ENCODE results near the gene ESYT2. TPM values are rescaled to one million over a fixed set of nuclear protein-coding genes. Genes with fewer than 3 reads are reported as not detected.

ESYT2 gene
- total RNA-seq, 1 experiment from 2014 or later = 39.0 TPM

DNA sequence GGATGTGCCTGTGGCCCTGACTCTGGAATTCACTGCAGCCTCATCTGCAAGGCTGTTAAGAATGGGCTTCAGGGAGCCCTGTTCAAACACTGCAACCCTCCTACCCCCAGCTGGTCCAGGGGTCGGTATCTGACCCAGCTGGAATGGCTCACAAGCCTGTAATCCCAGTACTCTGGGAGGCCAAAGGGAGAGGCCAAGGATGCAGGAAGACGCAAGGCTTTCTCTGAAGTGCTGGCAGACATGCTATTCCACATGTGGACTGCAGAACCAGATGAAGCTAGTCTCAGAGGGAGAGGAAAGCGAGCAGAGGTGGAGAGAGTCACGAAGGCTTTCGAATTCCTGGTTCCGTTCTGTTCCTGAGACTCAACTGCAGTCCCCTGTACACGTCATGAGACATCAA, 45.0 kb downstream of the ESYT2 start:
- H3K4ac ChIP-seq (ENCODE audit: low read depth, low read length) = no peak overlapping the region
- H4K8ac ChIP-seq (replicated peaks; ENCODE audit: insufficient read length, low read depth, low read length) = no peak overlapping the region
- DNase-seq = no peak
- H3K4me2 ChIP-seq (ENCODE audit: insufficient read depth, insufficient read length, low read length) = no peak overlapping the region
- peaks cover 3 to 25% (median 10%) of the 10 kb centered on the region in 3 experiments; a peak in 6 of 7 replicates for H3K36me3 Mint-ChIP-seq (ENCODE audit: insufficient read depth in 1 of 3, low read depth in 3 of 3)
- no peak overlapping the region for H3K14ac ChIP-seq (ENCODE audit: insufficient read depth, low read length)
- H4K5ac ChIP-seq (ENCODE audit: insufficient read length, low read depth, low read length) = no peak overlapping the region
- no peaks in the 10 kb centered on the region for H4K20me1 ChIP-seq (ENCODE audit: control insufficient read depth, insufficient read depth, insufficient read length)
- no peak overlapping the region for H3K4me3 Mint-ChIP-seq
- H2AK5ac ChIP-seq (ENCODE audit: insufficient read length, low read length) = no peak overlapping the region
- H2BK120ac ChIP-seq (ENCODE audit: low read depth, low read length, poor library complexity, severe bottlenecking) = no peak overlapping the region
- H3T11ph ChIP-seq (ENCODE audit: low read length) = no peak overlapping the region
- no peak overlapping the region for H3K9ac ChIP-seq (ENCODE audit: extremely low read depth, insufficient read length, low read length)
- H2BK5ac ChIP-seq (ENCODE audit: insufficient read length, low read length) = no peak overlapping the region
- no peaks in the 10 kb centered on the region for H3K4me1 ChIP-seq (ENCODE audit: insufficient read depth, low read length)
- no peaks in the 10 kb centered on the region for H3K79me1 ChIP-seq (ENCODE audit: insufficient read depth, low read depth, low read length, poor library complexity, severe bottlenecking)
- H3K9me3 ChIP-seq (ENCODE audit: control insufficient read depth, low read depth, low read length) = peaks cover 15% of the 10 kb centered on the region
- H2BK20ac ChIP-seq (ENCODE audit: low read depth, low read length, poor library complexity, severe bottlenecking) = no peak overlapping the region
- no peak overlapping the region for H2AFZ ChIP-seq (ENCODE audit: low read length)
- no peaks in the 10 kb centered on the region for H3K23me2 ChIP-seq (ENCODE audit: insufficient read length, low read depth, low read length, poor library complexity, severe bottlenecking)
- H3K9me3 Mint-ChIP-seq = no peaks in the 10 kb centered on the region
- no peak overlapping the region for H3K56ac ChIP-seq (ENCODE audit: insufficient read length, low read depth, low read length)
- H4K91ac ChIP-seq (ENCODE audit: insufficient read length, low read depth, low read length) = no peak overlapping the region
- TF ChIP-seq, protein P1, sequence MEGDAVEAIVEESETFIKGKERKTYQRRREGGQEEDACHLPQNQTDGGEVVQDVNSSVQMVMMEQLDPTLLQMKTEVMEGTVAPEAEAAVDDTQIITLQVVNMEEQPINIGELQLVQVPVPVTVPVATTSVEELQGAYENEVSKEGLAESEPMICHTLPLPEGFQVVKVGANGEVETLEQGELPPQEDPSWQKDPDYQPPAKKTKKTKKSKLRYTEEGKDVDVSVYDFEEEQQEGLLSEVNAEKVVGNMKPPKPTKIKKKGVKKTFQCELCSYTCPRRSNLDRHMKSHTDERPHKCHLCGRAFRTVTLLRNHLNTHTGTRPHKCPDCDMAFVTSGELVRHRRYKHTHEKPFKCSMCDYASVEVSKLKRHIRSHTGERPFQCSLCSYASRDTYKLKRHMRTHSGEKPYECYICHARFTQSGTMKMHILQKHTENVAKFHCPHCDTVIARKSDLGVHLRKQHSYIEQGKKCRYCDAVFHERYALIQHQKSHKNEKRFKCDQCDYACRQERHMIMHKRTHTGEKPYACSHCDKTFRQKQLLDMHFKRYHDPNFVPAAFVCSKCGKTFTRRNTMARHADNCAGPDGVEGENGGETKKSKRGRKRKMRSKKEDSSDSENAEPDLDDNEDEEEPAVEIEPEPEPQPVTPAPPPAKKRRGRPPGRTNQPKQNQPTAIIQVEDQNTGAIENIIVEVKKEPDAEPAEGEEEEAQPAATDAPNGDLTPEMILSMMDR (conservative IDR thresholded peaks at IDR 0.05) = no peak
- H2BK12ac ChIP-seq (ENCODE audit: insufficient read length, low read depth, low read length) = no peak overlapping the region
- H3K27ac Mint-ChIP-seq = no peak overlapping the region
- H3K79me2 ChIP-seq (ENCODE audit: insufficient read depth, low read length) = peaks cover 2% of the 10 kb centered on the region; the same call in 1 of the 2 replicates
- WGBS (ENCODE audit: extremely low coverage, insufficient read length, low lambda C conversion rate) = no CpG with 5 or more reads among the region's 7 CpGs
- H3K27me3 Mint-ChIP-seq (ENCODE audit: low read depth) = no peaks in the 10 kb centered on the region
- H3K4me1 Mint-ChIP-seq = no peaks in the 10 kb centered on the region
- no peak overlapping the region for H3K18ac ChIP-seq (ENCODE audit: insufficient read length, low read depth, low read length)
- H3K27ac ChIP-seq (ENCODE audit: insufficient read length, low read depth, low read length) = no peak overlapping the region
- no peak overlapping the region for H2BK15ac ChIP-seq (ENCODE audit: low read depth, low read length)
- H3K23ac ChIP-seq (ENCODE audit: insufficient read length, low read depth, low read length) = no peak overlapping the region
- no peaks in the 10 kb centered on the region for H3K27me3 ChIP-seq (ENCODE audit: insufficient read depth, low read length)
